Activated CD8-positive, alpha-beta memory T cell treated with anti-CD3 and anti-CD28 coated beads, Interleukin-2, amount 50 U/mL, for 48 hours (primary cell): Measurements from ENCODE around the gene SMARCA2.

Source experiments
- DNase-seq: peaks from one replicate; pipeline ENCODE4 v3.0.0-alpha.2; 2020

SMARCA2 gene

DNA sequence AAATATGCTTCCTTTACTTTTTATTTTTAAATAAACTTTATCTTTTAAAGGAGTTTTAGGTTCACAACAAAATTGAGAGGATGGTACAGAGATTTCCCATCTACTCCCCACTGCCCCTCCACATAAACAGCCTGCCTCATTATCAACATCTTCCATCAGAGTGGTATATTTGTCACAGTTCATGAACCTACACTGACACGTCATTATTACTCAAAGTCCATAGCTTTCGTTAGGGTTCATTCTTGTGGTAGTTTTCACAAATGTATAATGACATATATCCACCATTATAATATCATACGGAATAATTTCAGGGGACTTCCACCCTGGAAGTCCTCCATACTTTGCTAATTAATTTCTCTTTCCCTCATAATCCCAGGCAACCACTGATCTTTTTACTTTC, 204.9 kb downstream of the SMARCA2 start:
- no peak for DNase-seq

DNA sequence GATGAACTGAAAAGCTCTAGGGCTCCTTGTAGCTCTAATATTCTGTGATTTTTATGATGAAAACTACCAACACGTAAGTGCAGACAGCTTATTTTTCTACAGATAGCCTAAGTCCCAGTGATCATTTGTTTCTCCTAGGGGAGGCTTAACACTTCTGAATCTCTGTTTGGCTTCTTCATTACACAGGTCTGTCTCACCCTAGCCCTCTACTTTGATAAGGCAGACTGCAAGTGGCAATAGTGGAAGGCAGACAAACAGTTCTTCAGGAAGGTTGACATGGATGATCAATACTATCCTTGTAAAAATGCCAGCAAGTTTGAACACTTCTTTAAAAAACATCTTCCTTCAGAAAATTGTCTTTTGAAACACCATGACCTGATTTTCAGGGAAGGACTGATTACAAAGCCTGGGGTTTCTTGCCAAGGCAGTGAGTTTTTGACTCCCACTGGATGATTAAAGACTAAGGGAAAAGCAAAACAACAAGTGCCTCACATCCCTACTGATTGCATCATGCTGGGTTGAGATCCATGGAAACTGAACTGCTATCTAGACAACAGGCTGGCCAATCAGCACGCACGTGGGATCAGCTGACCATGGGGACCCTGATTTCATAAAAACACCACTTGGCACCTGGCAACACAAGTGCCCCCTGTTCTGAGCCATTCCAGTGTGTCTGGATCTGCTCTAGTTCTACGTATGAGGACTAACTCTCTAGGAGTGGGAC, 212.2 kb downstream of the SMARCA2 start:
- DNase-seq, result no peak

DNA sequence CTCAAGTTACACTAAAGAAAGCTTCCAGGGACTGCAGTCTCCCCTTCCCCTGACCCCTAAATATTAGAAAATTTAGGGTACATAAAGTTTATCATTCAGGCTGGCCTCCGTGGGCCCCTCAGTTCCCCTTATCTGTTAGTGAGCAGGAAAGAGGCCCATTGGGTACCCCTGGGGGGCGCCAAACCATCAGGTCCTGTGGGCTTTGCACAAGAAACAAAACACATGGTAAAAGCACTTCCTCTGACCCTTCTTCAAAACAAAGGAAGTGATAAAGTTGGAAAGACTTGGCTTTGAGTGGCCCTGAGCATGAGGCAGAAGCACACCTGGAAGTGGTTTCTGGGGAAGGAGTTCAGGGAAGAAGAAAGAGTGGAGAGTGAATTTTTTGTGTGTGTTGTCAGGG, 213.0 kb downstream of the SMARCA2 start:
- DNase-seq, result no peak

DNA sequence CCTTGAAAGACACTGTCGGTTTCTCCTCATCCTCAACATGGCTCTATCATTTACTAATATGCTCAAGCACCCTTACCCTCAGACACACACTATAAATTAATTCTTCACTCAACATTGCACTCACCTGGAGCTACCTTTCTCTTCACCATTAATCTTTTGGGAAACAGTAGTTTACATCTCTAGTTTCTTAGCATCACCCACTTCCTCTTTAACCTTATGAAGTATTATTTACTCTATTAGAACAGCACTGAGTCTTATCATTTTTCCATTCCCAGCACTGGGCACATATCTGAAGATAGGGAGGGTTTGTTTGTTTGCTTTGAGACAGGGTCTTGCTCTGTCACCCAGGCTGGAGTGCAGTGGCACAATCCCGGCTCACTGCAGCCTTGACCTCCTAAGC, 213.5 kb downstream of the SMARCA2 start:
- no peak for DNase-seq

DNA sequence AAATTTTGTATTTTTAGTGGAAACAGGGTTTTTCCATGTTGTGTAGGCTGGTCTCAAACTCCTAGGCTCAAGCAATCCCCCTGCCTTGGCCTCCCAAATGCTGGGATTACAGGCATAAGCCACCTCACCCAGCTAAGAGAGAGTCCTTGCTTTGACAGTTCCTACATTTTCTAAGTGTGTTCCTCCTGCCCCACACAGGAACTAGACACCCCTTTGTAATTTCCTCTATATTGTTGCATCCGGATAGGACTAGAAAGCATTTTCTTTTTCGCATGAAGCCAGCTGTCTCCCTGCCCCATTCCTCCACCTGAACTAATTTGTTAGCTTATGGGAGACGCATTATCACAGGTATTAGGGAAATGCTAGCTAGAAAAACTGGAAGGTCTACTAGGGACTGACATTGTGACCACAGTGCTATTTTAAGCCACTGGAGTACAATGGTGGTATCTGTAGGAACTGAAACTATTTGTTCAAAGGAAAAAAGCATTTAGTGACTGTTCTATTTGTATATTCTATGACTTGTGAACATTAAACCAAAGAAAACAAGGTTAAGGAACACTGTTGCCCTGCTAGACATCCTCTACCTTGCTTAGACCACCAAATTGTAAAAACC, 214.1 kb downstream of the SMARCA2 start:
- DNase-seq, result no peak

DNA sequence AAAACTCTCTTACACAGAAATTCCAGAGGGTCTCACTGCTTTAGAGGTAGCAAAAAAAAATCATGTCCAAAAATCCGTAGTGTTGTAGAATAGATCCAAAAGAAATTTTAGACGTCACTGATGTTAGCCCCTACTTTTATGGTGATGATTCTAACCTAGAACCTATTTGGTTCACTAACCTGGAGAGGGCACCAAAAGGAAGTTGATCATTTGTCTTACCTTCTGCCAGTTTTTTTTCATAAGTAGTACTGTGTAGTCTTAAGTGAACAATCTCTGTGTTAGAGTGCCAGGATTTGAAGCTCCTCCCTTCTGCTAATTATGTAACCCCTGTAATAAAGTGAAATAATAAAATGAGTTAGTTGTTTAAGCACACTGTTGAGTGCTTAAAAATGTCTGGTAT, 215.2 kb downstream of the SMARCA2 start:
- DNase-seq, result no peak

- DNase-seq, result no peak
Measured at GRCh38 chr9:2231101-2231500, 216.0 kb downstream of the SMARCA2 start.

GRCh38 chr9:2231829-2232228, 216.7 kb downstream of the SMARCA2 start:
- DNase-seq, result no peak

DNA sequence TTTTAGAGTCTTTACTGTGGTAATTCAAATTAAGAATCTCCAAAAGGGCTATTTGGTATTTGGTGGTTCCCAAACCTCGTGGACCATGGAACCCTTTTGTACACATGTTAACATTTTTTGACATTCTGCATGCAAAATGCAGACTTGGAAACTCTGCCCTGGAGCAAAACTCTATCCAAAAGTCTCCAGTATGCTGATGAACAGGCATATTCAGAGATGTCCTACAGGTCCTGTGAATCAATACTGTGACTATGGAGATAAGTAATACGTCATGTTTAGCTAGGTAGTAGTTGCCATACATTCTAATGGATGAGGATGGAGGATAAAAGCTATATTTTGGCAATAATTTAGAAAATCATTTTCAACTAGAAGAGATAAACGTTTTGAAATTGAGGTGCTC, 218.1 kb downstream of the SMARCA2 start:
- DNase-seq, result no peak

DNA sequence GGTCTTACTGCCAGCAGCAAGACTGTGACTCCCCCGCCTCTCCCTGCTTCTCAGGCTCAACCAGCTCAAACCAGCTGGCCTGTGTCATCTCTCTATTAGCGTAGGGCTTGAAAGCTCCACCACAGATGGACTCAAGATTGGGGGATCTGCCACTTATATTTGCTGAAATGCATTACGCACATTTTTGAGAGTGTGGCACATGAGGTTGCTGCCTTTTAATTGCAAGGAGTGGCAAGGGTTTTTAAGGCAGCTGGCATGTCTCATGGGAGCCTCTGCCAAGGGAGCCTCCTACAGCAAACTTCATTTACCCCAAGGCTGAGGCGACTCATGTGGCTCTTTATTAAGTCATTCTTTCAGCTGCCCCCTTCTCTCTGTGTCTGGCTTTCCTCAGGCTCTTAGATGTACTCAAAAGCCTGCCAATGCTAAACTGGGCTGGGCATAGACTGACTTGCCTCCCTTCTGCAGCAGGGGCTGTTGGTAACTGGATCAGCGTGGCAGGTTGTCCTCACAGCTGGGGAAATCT, 219.3 kb downstream of the SMARCA2 start:
- no peak for DNase-seq

DNA sequence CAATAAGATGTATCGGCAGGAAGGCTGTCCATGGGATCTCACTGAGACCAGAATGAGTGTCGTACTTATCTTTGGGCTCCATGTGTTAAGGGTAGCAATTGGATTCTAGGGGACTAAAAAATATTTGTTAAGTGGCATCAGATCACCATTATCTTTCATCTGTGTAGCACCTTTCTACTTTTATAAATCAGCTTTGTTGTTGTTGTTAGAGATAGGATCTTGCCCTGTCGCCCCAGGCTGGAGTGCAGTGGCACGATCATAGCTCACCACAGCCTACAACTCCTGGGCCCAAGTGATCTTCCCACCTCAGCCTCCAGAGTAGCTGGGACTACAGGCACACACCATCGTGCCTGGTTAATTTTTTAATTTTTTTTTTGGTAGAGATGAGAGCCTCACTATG, 220.5 kb downstream of the SMARCA2 start:
- no peak for DNase-seq

GRCh38 chr9:2236850-2237249, 221.7 kb downstream of the SMARCA2 start:
- no peak for DNase-seq

GRCh38 chr9:2241461-2241835, 226.3 kb downstream of the SMARCA2 start:
- no peak for DNase-seq

DNA sequence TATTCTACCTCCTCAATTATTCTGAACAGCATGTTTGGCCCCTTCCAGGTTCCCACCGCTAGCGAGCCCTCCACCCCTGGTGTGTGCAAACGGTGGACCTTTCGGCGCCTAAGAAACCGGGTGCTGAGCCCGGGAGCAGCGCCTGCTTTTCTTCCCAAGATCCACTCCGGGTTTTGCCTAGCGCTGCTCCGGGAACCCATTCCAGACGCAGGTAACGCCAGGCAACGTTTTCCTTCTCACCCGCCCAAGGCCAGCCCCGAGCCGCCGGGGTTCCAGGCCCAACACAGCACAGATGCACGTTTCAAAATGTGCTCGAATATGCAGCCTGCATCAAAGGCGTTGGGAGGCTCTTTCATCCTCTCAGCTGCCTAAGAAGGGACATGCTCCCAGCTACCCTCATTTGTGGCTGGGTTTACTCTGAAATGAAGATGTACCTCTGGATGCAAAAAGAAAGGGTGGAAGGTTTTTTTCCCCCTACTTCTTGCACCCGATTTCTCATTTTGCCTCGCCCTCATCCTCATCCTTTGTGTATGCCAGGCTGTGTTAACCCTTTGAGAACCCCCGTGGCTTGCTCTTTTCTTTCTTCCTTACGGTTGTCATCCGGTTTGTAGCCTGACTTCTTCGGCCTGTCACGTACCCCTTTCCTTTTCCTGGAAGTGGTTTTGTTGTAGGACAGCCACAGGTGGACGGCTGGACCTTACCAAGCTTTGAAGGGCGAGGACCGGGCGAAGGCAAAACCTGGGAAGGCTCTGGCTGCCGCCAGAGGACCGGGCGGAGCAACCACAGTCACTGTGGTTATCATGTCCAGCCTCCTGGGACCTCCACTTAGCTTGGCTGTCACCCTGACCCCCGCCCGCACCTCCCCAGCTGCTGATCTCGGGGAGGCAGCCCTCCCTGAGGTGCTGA, 226.9 kb downstream of the SMARCA2 start:
- peak; percentile 86 for DNase-seq

- no peak for DNase-seq
Measured at GRCh38 chr9:2242831-2243330, 227.7 kb downstream of the SMARCA2 start.
